ENCODE results near the gene CCDC69.

CCDC69 gene

DNA sequence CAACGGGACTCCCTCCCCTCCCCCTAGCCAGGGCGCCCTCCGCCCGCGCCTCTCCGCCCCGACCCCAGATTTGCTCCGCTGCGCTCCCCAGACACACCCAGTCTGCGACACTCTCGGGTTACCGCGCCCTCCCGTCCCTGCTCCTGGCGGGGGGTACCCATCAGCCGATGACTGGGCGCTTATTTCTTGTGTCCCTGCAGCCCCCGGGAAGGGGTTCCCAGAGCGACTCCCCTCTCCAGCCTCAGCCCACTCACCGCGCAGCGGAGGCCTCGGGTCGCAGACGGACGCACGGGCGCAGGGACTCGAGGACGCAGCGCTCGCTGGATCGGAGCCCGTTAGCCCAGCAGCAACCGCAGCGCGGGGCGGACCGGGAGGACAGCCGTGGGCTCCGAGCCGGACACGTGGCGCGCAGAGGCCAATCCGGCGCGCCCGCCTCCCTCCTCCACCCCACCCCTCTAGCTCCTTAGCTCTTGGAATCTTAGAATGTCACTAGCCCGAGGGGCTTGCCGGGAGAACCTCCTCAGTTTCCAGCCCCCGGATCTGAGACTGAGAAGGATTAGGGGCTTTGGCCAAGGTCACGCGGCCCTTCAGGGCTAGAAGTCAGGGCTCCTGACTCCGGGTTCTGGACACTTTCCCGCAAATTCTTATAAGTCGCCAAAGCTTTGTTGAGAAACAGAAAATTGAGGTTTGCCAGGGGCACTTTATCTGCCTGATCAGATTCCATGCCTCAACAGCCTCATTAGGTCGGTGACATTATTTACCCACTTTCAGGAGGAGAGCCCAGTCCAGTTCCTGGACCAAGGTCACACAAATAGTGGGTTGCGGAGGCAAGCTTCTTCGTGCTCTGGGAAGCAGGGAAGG lies 66.2 kb downstream of the CCDC69 start, which contains the start of gene ANXA6:
Gene ANXA6, minus strand, starts transcription at position 354 of the 861 bp plus-strand sequence. CDS start 9,878 bp downstream, outside the sequence.
- DNase-seq: peak; percentile 60 to 85

- peak in 1 of 2 experiments; percentile 42 for DNase-seq
These were observed 67.1 kb downstream of the CCDC69 start for GRCh38 chr5:151156507-151157420.

DNA sequence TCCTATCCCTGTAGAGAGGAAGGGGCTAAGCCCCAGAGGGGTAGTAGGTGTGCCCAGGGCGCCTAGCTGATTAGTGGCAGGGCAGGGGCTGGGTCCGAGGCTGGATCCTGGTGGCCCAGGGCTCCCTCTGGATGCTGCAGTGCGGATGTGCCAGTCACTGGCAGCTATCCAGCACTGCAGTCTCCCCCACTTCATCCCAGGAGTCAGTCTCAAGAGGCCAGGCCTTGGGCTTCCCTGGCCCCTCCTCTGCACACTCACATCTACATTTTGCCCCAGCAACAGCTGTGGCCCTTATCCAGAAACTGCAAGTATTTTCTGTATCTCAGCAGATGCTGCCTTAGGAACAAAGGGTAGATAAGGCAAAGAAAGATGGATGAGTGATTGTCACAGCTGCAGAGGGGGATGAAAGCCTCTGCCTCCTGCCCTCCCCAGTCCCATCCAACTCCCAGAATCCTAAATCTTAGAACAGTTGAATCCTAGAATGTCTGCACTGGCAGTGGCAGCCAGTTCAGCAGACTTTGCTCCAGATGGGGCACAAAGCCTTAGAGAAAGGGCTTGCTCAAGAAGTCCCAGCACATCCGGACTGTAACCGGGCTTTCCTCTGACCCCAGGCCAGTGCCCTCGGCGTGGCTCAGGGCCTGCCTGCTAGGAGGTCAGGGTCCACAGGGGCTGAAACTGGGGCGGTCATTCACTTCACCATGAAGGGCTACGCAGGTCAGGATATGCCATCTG lies 68.0 kb downstream of the CCDC69 start:
- peak; percentile 39 to 63 for DNase-seq

DNA sequence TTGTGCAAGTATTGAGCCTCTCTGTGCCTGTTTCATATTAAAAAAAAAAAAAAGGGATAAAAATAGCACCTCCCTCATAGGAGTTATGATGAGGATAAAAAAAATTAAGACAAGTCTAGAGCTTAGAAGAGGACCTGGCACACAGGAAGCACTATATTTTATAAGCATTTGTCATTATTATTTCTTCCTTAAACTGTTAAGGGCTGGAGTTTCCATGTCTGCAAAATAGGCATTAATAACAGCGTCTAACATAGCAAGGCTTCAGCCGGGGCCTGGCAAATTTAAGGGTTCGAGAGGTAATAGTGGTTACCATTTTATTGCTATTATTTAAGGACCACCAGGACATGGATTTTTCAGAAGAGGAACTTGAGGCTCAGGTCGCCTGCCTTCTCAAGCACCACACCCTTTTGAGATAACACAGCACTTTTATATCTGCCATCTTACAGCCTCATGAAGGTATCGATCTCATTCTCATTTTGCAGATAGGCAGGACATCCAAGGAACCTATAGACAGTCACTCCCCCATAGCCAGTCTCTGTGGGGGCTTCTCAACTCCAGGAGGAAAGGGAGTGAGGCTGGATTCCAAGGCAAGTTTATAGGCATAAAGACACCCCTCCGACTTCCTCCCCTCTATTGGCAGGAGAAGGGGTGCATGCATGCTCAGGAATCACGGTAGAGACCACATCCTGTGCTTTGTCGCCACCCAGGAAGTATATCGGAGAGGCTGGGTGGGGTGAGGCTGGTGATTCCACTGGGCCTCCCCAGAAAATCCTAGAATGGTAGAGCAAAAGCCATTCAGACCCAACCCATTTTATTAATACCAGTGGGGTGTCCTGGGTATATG lies 68.7 kb downstream of the CCDC69 start:
- DNase-seq: peak in 1 of 2 experiments; percentile 63

- DNase-seq: no peak
These were observed 70.1 kb downstream of the CCDC69 start for GRCh38 chr5:151153766-151154272.

GRCh38 chr5:151153300-151153699 lies 70.6 kb downstream of the CCDC69 start:
- no peak for DNase-seq

DNA sequence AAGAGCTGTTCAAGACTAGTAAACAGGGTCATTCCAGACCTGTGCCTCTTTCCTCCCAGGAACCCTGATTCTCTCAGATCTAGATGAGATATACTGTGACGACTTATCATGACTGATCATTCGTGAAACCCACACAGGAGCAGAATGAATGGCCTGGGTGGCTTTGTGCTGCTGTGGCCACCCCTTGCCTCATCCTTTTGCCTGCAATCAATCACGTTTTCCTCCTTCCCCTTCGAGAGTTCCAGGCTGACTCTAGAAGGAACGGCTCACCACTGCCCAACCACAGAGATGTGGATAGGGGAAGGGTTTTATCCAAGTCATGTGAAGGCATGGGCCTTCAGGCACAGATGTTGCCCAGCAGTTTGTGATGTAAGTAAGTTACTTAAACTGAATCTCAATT lies 72.1 kb downstream of the CCDC69 start:
- DNase-seq: no peak

GRCh38 chr5:151151263-151151660 lies 72.6 kb downstream of the CCDC69 start:
- no peak for DNase-seq

DNA sequence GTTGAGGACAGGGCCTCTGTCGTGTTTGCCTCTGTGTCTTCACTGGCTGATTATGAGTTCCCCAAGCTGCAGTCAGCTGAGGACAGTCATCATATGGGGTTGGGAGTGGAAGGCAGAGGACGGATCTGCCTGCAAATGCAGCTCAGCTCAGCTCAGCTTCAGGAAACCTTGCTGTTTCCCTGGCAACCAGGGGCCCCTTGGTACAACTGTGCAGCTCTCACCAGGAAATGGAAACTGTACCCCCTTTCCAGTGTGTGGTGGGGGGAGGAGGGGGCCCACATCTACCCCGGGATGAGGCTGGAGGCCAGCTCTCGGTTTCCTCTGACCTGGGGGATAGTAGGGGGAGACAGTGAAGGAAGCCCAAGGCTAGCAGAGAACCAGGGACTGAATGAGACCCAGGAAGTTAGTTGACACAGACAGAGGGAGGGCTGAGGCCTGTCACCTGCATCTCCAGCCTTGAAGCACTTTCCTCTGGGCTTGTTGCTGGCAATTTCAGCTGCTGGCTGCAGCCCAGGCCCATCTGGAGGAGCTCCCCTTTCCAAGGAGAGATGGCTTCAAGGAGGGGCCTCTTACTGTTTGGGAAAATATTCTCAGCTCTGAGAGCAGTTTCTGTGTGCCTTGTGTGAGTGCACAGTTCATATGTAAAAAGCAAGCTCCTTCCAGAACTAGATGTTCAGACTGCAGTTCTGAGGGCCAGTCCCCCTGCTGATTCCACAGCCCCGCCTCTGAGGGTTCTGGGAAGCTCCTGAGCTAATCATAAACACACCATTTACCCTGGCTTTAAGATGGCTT lies 73.2 kb downstream of the CCDC69 start:
- no peak for DNase-seq

DNA sequence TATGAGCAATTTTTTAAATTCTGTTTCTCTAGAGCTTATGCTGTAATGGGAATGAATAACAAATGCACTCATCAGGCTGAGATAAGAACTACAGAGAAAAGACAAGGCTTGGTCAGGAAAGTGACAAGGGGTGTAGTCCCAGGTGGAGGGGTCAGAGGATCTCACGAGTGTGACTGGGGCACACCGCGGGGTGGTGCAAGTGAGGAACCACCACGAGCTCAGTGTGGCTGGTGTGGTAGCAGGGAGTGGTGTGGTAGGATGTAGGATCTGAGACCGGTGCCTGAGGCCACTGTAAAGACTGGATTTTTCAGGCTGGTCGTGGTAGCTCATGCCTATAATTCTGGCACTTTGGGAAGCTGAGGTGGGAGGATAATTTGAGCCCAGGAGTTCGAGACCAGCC lies 75.3 kb downstream of the CCDC69 start:
- DNase-seq: no peak

- no peak for DNase-seq
These were observed 76.9 kb downstream of the CCDC69 start for GRCh38 chr5:151147033-151147432.

DNA sequence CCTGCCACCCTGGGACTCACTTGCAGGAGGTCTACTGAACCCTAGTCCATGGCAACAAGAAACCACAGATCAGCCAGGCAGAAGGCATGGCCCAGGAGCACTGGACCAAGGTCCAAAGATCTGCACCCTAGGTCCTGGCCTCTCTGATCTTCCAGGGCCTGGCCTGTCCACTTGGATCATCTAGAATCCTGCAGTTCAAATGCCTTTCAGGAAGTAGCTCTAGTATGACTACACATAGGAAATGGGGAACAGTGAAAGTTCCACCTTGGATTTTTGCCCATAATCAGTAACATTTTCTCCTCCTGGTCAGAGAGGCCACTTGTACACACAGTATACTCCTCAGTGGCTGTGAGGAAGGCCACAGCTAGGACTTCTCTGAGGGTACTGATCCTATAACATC lies 77.8 kb downstream of the CCDC69 start:
- no peak for DNase-seq

DNA sequence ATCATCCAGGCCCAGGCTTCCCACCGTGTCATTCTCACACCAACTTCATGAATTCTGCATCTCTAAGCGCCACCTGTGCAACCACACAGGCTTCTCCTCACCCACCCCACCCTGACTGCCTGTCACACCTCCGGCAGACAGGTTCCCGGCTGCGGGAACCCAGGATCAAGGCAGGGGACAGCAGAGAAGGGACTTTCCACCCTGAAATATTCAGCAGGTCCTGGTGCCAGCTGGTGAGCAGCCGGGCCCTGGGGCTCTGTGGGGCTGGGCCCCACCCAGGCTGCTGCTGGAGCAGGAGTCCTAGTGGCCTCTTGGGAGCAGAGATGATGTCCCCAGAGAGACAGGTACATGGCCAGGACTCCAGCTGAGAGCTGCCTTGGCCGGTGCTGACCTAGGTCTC lies 79.0 kb downstream of the CCDC69 start:
- DNase-seq: no peak

- no peak for DNase-seq
These were observed 79.6 kb downstream of the CCDC69 start for GRCh38 chr5:151144275-151144674.

- no peak for DNase-seq
These were observed 80.2 kb downstream of the CCDC69 start for GRCh38 chr5:151143645-151144044.

GRCh38 chr5:151142933-151143332 lies 81.0 kb downstream of the CCDC69 start:
- no peak for DNase-seq

DNA sequence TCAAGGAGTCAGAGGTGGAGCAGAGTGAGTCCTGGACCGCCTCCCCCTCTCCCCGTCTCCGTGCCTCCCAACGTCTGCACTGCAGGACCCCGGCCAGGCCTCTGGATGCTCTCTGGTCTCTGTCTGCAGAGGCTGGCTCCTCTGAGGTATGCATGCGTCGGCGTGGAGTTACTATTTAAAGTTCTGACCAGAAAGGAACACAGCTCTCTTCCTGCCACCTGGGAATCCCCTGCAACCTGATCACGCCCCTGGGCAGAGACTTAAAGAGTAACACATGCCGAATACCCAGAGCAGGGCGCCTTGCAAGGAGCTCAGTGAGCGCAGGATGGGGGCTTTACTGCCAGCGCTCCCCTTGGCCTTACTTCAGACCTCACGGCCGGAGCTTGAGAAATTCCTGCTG lies 82.4 kb downstream of the CCDC69 start:
- no peak for DNase-seq

DNA sequence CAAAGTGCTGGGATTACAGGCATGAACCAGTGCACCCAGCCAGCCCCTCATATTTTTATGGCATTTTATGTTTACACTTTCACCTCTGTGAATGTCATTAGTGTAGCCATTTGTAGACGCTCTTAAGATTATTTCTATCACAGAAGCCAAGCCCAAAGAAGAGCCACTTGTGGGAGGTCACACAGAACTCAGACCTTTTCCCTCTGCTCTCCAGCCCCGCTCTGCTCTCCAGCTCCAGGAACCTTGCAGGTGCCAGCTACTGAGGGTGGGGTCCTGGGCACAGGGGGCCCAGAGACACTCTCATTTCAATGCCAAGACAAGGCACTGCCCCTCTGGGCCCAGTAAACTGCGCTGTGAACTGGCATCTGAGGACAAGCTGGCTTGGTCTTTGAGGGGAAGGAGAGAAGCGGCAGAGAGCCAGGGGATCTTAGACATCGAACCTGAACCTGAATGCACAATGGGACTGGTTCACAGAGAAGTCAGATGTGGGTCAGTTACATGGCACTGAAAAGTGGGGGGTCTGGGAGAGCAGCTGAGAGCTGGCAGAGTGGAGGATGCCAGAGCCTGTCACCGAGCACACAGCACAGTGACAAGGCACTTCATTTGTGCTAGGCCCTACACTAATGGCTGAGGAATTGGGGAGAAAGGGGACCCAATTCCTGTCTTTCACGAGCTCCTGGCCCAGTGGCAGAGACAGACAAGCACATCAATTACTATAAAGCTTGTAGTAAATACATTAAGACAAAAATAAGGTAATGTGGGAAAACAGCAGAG lies 83.0 kb downstream of the CCDC69 start:
- DNase-seq: no peak

GRCh38 chr5:151139646-151140045 lies 84.2 kb downstream of the CCDC69 start:
- DNase-seq: no peak

DNA sequence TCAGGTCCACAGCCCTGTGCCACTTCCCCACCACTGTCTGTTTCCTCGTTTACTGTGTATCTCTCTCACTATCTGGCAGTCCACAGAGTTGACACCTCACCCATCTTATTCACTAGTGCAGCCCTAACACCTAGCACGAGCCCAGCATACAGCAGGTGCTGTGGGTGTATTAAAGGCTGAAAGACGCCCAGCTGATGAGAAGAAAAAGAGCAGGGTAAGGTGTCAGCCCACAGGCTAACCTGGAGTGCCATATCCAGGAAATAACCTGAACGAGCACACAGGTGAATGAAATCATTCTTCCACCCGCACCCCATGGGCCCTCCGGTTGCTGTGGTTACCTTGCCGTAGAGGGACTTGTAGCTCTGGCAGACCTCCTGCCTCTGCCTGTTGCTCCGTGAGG lies 84.9 kb downstream of the CCDC69 start:
- DNase-seq: no peak

All from SW 1271 (cell line).